NCI-H146 (cell line): ENCODE measurements around the gene PHKB.
"Not testable (repeated sequence)": the region's sequence is repeated elsewhere in the genome, so short reads cannot be mapped to it uniquely, and the experiment has no call there.

Source experiments
- DNase-seq: peaks from one replicate; lab custom pipeline; 2025; lab: John Stamatoyannopoulos, UW

PHKB gene

DNA sequence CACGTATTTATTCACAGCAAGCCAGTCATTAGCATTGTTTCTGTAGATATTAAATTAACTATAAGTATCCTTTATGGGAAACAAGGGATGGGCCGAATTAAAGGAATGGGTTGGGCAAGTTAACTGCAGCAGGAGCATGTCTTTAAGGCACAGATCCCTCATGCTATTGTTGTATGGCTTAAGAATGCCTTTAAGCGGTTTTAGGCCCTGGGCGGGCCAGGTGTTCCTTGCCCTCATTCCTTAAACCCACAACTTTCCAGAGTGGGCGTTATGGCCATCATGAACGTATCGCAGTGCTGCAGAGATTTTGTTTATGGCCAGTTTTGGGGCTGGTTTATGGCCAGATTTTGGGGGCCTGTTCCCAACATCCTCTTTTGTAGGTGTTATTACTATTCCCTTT is 9.1 kb downstream of the PHKB start:
- DNase-seq: no peak

DNA sequence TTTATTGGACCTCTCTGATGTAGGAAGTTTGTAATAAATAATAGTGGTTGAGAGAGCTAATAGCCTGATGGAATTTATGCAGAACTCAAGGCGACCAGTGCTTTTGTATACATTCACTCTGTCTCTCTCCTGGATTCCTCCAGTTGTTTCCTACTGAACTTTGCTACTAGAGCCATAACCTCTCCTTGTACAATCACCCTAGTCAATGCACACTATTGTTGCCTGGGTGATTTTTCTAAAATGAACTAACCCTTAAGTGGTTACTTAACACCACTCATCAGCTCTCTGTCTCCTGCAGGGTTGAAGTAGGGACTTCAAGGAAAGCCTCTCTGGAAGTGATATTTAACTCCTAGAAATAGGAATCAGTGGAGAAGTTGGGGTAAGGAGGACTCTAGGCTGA is 9.7 kb downstream of the PHKB start:
- DNase-seq: no peak

DNA sequence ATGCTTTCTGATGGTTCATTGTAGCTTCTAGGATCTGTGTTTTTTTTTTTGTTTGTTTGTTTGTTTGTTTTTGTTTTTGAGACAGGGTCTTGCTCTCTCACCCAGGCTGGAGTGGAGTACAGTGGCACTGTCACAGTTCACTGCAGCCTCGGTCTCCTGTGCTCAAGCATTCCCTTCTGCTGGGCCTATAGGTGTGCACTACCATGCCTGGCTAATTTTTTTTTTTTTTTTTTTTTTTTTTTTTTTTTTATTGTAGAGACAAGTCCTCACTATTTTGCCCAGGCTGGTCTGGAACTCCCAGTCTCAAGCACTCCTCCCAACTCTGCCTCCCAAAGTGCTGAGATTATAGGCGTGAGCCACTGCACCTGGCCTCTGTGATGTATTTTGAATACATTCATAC is 11.9 kb downstream of the PHKB start:
- DNase-seq: not testable (repeated sequence)

DNA sequence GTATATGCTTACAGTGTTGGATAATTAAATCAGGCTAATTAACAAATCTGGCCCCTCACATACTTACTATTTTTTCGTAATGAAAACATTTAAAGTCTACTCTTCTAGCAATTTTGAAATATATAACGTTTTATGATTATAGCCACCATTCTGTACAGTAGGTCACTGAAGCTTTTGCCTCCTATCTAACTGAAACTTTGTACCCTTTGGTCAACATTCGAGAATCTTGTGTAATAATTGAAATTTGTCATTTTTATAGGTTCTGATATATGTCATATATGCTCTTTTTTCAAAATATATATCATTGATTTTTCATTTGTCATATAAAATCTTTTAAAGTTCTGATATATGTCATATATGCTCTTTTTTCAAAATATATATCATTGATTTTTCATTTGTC is 12.7 kb downstream of the PHKB start:
- DNase-seq: no peak

DNA sequence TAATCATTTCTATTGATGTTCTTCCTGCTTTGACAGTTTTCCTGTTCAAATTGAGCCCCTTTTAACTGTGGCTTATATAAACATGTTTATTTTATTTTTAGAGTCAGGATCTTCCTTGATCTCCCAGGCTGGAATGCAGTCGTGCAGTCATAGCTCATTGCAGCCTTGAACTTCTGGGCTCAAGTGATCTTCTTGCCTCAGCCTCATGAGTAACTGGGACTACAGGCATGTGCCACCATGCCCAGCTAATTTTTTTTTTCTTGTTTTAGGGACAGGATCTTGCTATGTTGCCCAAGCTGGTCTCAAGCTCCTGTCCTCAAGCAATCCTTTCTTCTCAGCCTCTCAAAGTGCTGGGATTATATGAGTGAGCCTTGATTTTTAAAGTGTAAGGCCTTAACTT is 14.7 kb downstream of the PHKB start:
- DNase-seq: no peak

DNA sequence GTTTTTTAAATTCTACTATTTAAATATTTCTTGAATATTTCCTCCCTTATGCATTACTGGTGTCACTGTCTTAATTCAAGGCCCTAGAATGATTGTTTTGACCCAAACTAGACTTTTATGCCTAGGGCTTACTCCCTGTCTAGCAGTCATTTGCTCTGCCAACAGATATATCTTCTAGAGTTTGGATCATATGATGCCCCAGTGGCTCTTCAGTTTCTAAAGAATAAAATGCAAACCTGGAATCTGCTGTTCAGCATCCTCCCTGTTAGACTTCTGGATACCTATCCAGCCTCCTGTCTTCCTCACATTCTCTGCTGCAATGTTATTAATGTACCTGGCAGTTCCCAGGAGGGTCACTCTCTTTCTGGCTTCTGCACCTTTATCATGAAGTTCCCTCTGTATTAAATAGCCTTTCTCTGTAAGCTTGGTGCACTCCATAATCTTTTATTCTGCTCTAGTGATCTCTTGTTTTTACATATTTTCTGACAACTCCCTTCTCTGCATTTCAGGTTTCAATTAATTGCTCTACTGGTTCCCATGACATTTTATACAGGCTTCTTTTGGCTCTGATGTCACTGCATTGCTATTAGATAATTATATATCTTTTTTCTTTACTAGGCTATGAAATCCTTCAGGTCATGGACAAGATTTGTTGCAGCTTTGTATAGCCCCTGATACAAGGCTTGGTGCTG is 15.7 kb downstream of the PHKB start:
- no peak for DNase-seq

DNA sequence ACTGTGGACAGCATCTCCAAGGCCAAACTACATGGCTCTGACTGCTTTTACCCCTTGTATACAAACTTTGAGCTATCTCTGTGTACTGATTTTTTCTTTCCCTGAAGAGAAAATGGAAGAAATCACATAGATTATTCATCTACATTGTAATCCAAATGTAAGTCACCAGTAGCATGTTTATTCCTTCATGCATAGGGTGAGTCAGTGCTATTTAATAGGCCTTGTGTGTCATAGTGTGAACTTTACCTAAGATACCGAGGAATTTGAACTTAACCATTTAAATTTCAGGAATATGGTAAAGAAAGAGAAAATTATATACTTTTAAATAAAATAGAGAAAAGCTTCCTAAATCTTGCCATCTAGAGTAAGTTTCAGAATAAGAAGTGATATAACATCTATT is 16.5 kb downstream of the PHKB start:
- no peak for DNase-seq

DNA sequence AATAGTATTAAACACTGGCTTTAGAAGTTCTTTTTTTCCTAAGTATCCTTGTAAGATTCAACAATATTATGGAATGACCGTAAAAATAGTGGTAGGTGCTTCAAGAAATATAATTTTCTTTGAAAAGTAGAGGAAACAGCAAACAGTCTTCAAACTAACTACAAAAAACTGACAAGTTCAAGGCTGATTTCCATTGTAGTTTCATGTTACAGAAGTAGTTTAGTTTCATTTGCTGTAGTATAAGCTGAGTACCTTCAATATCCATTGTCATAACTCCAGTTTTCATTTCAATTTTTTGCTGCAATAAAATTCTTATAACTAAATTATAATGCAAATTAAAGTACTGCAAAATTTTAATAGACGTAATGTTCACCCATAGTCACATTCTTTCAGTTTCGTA is 19.3 kb downstream of the PHKB start:
- DNase-seq: no peak

DNA sequence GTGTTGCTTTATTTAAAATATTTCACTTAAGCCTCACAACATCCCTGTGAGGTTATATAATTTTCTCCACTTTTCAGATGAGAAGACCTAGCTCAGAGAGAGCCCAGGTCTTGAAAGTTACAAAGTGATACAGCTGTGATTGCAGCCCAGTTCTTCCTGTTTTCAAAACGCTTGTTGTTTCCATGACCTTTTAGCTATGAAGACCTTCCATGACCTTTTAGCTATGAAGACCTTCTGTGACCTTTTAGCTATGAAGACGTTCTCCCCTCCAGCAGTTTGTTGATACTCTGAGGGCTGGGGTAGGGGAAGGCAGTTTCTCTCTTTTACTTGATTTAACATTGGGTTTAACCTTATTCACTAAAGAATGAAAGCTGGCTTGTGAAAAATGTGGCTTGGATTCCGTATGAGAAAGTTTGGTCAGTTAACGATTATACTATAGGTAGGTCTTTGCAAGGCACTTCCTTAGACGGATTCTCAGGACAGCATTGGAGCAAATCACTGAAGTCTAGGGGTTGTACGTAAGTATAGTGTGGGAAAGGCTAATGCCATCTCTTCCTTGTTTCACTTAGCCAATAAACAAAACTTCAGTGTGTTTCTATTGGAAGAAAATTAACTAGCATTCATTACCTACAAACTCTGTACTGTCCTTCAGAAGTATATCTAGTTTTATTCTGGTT is 20.7 kb downstream of the PHKB start:
- DNase-seq: no peak

DNA sequence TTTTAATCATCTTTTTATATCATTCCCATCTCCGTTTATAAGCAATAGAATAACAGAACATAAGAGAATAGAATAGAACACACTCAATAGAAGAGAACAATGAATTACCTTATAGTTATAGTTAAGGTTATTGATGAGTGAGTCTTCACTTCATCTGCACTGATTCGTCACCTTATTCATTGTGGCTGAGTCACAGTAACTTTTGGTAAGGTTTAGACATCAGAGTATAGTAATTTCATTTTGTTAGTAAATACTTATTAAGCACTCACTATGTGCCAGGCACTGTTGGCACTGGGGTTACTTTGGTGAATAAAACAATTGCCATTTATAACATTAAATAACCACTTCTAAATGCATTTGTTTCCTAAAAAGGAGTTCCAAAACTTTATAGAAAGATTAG is 22.5 kb downstream of the PHKB start:
- DNase-seq: no peak

DNA sequence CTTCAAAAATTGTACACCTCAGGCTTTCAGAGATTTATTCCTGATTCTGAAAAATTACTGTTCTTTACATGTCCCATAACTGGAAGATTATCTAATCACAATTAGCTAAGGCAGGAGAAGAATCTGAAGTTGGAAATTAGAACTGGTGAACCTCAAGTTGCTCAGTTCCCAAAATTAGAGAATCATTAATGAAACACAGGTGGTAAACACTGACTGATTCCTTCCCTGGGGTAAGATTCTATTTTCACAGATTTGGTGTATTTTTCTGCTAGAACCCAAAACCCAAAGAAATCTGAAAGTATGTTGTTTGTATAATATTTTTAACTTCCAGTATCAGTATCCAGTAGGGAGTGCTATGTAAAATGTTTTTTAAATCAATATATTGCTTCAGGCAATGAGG is 25.7 kb downstream of the PHKB start:
- DNase-seq: no peak

DNA sequence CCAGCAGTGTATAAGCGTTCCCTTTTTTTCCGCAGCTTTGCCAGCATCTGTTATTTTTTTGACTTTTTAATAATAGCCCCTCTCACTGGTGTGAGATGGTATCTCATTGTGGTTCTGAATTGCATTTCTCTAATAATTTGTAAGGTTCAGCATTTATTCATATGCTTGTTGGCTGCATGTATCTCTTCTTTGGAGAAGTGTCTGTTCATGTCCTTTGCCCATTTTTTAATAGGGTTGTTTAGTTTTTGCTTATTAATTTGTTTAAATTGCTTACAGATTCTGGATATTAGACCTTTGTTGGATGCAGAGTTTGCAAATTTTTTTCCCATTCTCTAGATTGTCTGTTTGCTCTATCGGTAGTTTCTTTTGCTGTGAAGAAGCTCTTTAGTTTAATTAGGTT is 26.9 kb downstream of the PHKB start:
- no peak for DNase-seq

DNA sequence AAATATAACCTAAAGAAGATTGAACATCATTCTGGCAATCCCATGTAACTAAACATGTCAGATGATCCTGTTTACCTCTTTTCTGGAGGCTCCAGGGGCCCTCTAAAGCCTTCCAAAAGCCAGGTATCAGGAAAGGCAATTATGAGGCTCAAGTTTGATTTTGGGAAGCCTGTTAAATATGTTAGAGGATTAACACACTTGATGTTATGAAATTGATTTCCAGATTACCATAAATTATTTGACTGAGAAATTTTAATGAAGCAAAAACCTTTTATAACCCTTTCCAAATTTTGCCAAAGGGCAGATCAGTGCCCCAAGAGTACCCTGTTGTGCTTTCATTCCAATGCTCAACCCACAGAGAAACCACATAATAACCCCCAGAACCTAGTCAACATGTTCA is 29.3 kb downstream of the PHKB start:
- DNase-seq: no peak

DNA sequence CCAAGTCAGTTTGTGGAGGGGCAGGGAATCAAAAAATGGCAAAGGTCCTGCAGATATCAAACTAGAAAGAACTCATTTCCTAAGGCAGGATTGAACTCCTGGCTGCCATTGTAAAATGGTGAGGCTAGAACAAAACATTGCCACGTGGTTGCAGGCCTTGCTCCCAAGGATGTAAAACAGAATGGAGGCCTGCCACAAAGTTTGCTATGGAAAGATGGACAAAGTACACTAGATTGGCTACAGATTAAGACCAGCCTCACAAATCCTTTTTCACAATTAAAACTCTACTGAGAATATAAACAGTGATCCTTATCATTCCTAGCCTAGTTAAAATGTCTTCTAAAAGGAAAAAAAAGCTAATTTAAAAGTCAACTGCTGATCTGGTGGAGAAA is 30.9 kb downstream of the PHKB start:
- DNase-seq: no peak

DNA sequence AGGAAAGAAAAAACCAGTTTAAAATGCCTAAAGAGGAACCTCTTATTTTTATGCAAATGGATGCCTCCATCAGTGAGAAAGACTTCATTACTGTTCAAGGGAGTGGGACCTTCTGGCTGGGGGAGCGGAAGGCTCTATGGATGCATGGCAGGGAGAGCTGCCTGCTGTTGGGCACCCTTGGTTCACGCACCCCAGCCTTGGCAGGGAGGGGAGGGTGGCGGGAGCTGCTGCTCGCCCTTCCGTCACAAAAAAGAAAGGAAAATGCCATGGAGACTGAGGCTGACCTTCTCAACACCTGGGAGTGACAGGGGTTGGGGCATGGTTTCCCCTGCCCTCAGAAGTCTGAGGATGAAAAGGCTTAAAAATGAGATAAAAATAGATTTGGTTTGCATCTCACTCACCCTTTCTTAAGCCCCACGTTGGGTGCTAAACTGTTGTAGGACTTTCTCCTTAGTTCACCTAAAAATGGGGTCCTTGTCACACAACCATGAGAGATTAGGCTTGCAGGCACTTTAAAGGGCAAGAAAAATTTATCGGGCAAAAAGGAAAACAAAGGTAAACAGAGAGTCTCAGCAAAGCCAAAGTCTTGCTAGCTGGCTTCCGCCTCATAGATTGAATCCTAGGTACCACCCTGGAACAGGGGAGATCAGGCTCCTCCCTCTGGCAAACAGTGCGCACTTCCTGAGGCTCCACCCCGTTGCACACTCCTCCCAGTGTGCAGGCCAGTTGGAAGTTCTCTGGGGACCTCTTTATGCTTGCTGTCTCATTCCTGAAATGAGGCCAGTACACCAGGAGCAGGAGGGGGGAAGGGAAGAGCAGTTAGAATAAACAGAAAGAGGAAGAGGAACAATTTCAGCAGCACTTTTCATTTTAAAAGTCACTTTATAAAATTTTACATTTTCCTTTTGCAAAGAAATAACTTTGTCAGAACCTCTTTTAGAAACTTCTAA is 31.6 kb downstream of the PHKB start:
- no peak for DNase-seq

DNA sequence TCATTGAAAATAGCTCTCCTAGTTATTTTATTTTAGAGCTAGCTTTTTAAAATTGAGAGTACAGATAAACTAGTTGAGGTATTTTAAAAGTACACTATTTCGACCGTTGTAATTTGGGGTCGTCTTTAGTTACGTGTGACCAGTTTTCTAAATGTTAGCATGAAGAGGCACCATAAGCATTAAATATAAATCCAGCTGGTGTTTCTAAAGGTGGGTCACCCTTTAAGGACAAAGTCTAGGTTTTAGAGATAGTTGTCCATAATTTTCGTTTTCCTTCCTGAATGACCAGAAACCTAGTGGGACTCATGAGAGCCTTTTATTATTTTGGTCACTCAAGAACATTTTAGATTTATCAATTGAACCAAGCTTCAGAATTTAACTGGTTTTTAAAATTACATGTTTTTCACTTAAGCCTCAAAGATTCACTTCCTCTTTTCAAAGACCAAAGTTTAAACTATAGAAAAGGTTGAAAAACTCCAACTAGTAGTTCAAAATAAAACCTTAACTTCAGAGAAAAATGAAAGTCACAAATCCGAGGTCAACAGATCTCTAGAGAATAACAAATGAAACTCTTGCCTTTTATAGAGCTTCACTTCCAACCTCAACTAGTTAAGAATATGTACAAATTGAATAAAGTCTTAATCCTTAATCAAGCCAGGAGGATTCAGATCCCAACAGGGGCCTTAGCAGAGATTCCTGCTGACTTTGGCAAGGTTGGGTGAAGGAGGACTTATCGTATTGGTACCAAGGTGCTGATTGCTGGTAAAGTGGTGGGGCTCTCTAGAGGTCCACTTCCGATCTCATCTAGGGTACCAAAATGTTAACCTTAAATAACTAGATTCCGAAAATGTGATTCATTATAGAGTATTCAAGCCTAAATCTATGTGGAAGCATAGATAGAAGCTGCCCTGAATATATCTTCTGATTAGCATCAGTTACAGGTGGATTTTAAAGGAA is 32.5 kb downstream of the PHKB start:
- no peak for DNase-seq

DNA sequence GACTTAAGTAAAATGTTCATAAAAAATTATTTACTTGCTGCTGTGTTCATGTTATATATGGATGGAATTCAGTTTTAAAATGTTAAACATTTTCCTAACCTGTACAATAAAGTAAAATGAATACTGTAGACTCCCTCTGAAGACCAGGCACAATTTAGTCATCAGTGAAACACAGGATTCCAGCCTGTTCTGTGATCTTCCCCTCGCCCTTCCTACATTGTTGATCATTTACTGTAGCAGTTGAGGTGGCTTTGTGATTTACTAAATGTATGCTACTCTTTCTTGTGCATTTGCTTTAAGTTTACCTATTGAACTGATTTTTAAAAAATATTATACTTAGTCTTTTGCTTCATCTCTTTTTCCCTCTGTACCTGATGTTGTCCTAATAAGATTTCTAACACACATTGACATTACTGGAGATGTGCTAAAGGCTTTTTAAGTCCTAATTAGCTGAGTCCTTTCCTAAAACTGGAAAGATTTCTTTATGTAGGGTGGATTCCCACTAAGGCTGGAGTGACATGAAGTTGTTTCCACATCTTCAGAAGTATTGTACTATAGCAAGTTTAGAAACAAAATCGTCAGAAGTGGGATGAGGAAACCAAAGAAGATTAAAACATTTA is 38.1 kb downstream of the PHKB start:
- DNase-seq: no peak

DNA sequence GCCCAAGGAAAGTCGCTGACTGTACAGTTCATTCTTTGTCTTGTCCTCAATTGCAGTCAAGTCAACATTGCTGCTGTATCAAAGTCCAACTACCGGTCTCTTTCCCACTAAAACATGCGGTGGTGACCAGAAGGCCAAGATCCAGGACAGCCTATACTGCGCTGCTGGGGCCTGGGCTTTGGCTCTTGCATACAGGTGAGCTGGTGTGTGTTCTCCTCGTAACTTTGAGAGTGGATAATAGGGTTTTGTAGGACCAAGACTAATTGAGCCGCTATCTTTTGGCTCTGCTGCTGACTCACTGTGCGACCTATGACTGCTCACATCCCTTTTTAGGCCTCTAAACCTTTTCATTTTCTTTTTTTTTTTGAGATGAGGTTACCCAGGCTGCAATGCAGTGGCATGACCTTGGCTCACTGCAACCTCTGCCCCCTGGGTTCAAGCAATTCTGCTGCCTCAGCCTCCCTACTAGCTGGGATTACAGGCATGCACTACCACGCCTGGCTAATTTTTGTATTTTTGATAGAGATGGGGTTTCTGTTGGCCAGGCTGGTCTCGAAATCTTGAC is 38.7 kb downstream of the PHKB start:
- DNase-seq: no peak

DNA sequence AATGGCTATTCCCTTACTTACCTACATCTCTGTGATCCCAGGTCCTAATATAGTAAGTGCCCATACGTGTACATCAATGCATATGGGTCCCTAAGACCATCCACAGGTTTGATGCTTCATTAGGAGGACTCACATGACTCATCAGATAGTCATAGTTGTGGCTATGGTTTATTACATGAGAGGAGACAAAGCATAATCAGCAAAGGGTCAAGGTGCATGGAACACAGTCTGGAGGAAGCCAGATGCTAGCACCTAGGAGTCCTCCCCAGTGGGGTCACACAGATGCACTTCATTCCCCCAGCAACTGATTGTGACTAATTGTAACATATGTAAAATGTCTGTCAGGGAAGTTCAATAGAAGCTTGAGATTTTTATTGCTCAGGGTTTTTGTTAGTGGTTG is 42.8 kb downstream of the PHKB start:
- no peak for DNase-seq

DNA sequence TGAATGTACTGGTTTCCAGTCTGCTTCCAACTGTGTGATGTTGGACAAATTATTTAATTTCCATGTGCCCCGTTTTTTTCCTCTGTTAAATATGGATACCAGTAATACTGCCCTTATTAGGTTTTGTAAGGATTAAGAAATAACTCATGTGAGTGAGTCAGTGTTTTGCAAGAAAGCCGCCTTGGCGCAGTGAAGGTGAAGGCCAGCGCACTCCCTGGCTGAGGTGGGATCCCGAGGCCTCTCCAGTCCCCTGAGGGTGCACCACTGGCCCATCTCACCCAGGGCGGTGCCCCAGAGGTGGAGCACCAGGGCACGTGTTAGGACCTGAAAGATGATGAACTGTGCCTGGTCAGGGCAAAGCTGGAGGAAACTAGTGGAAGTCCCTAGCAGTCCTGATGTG is 43.5 kb downstream of the PHKB start:
- DNase-seq: no peak

DNA sequence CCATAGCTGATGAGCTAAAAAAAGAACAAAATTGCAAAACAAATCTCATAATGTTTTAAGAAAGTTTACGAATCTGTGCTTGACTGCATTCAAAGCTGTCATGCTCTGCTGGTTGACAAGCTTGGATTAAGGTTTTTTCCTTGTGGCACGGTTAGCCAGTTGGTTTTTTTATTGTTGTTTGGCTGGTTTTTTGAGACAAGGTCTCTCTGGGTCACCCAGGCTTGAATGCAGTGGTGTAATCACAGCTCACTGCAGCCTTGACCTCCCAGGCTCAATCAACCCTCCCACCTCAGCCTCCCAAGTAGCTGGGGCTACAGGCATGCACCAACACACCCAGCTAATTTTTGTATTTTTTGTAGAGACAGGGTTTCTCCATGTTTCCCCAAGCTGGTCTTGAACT is 45.7 kb downstream of the PHKB start:
- DNase-seq: no peak
